NCI-H446 treated with DMSO at 0.1 percent for 48 hours (cell line): ENCODE results near the gene EDEM2.
A peak's percentile ranks its signal among the peaks of the same experiment; 100 is the strongest.
"Not testable (repeated sequence)": the region's sequence is repeated elsewhere in the genome, so short reads cannot be mapped to it uniquely, and the experiment has no call there.

ENCODE experiments used
- DNase-seq: peaks from one replicate; lab custom pipeline; 2025; lab: John Stamatoyannopoulos, UW

The EDEM2 gene

GRCh38 chr20:35125753-35126152, 21.4 kb downstream of the EDEM2 start:
- DNase-seq: no peak

- DNase-seq: no peak
Observed at GRCh38 chr20:35122756-35123405, 24.3 kb downstream of the EDEM2 start.

GRCh38 chr20:35121186-35121585, 25.9 kb downstream of the EDEM2 start:
- DNase-seq: no peak

GRCh38 chr20:35120012-35120701, 27.0 kb downstream of the EDEM2 start:
- no peak for DNase-seq

- no peak for DNase-seq
Observed at GRCh38 chr20:35117629-35118028, 29.5 kb downstream of the EDEM2 start.

GRCh38 chr20:35117196-35117595, 29.9 kb downstream of the EDEM2 start:
- DNase-seq: no peak

- DNase-seq: no peak
Observed at GRCh38 chr20:35116258-35116657, 30.9 kb downstream of the EDEM2 start.

- DNase-seq: no peak
Observed at GRCh38 chr20:35115606-35116005, 31.5 kb downstream of the EDEM2 start.

- not testable (repeated sequence) for DNase-seq
Observed at GRCh38 chr20:35112276-35112675, 34.9 kb downstream of the EDEM2 start.

GRCh38 chr20:35111141-35111888, 35.8 kb downstream of the EDEM2 start:
- no peak for DNase-seq

- DNase-seq: no peak
Observed at GRCh38 chr20:35108921-35109320, 38.2 kb downstream of the EDEM2 start.

GRCh38 chr20:35106827-35107380, 40.2 kb downstream of the EDEM2 start:
- no peak for DNase-seq

GRCh38 chr20:35104685-35105295, 42.3 kb downstream of the EDEM2 start:
- no peak for DNase-seq

- DNase-seq: no peak
Observed at GRCh38 chr20:35101620-35102019, 45.5 kb downstream of the EDEM2 start.

GRCh38 chr20:35093267-35093884, 53.8 kb downstream of the EDEM2 start:
- no peak for DNase-seq

GRCh38 chr20:35092524-35093266, 54.4 kb downstream of the EDEM2 start, which contains the start of gene TRPC4AP:
TSS of gene TRPC4AP (minus strand) at chr20:35092807. CDS start at chr20:35092781, 26 bp downstream.
- peak; percentile 84 for DNase-seq

- no peak for DNase-seq
Observed at GRCh38 chr20:35091816-35092523, 55.2 kb downstream of the EDEM2 start.

GRCh38 chr20:35088231-35089145, 58.6 kb downstream of the EDEM2 start:
- no peak for DNase-seq

GRCh38 chr20:35087791-35088190, 59.3 kb downstream of the EDEM2 start:
- DNase-seq: no peak
